ENCODE data around the gene NEURL2. TPM values are rescaled to one million over a fixed set of nuclear protein-coding genes. Genes with fewer than 3 reads are reported as not detected.
A peak's percentile ranks its signal among the peaks of the same experiment; 100 is the strongest.

The NEURL2 gene
- total RNA-seq, 4 donors from 2014 or later: 0.29 to 11.5 (median 4.7) TPM

- H3K4me3 ChIP-seq: peak overlapping the region; percentile 76 to 92
- H3K9me3 ChIP-seq: no peaks in the 10 kb centered on the region
- peaks cover 3 to 7% of the 10 kb centered on the region in 2 donors for H3K4me1 ChIP-seq
- intact Hi-C loops (cut with DNase I; ENCODE audit: low total_unique reads): no loop called here
- H3K27ac ChIP-seq: peak overlapping the region; percentile 87 to 92
- no peaks in the 10 kb centered on the region for H3K36me3 ChIP-seq
- DNase-seq: no peak
- no peaks in the 10 kb centered on the region for H3K27me3 ChIP-seq
- TF ChIP-seq, protein P1, sequence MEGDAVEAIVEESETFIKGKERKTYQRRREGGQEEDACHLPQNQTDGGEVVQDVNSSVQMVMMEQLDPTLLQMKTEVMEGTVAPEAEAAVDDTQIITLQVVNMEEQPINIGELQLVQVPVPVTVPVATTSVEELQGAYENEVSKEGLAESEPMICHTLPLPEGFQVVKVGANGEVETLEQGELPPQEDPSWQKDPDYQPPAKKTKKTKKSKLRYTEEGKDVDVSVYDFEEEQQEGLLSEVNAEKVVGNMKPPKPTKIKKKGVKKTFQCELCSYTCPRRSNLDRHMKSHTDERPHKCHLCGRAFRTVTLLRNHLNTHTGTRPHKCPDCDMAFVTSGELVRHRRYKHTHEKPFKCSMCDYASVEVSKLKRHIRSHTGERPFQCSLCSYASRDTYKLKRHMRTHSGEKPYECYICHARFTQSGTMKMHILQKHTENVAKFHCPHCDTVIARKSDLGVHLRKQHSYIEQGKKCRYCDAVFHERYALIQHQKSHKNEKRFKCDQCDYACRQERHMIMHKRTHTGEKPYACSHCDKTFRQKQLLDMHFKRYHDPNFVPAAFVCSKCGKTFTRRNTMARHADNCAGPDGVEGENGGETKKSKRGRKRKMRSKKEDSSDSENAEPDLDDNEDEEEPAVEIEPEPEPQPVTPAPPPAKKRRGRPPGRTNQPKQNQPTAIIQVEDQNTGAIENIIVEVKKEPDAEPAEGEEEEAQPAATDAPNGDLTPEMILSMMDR (IDR thresholded peaks at IDR 0.05): no peak
- no peak for TF ChIP-seq POLR2A (IDR thresholded peaks at IDR 0.05)
Observed at GRCh38 chr20:45892049-45892825, 1.2 kb upstream of the NEURL2 start.

- intact Hi-C loops (cut with DNase I; ENCODE audit: low total_unique reads): no loop called here
- Histone ChIP-seq H3K27me3 (no peaks in the 10 kb centered on the region), H3K27ac (peak overlapping the region; percentile 87 to 92), H3K4me1 (peaks cover 3 to 7% of the 10 kb centered on the region in 2 donors), H3K9me3 (no peaks in the 10 kb centered on the region), H3K36me3 (no peaks in the 10 kb centered on the region), H3K4me3 (peak overlapping the region; percentile 76 to 92)
- TF ChIP-seq POLR2A (IDR thresholded peaks at IDR 0.05): no peak
- TF ChIP-seq, protein P1 (IDR thresholded peaks at IDR 0.05): peak; percentile 68 to 76 (median 72)
- peak; percentile 84 to 85 for DNase-seq
Observed at GRCh38 chr20:45890077-45890984, 677 bp downstream of the NEURL2 start.

DNA sequence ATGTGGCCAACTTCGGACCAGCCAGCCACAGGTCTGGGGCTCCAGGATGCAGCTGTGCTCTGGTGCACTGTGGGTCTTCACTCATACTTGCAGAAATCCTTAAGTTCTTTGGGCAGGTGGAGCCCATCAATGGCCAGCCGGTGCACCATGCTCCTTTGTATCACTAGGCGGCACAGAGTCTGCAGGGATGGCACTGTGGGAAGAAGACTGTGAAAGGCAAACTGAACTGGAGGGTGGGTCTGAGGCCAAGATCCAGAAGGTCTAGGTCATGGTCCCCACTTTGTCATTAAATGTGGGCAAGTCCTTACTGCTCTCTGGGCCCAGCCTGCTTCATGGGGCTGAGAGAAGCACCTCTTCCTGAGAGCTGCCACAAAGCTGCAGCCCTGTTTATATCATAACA lies 2.3 kb downstream of the NEURL2 start:
- no peak for DNase-seq
- Histone ChIP-seq H3K36me3 (no peaks in the 10 kb centered on the region), H3K27me3 (no peaks in the 10 kb centered on the region), H3K4me1 (peaks cover 3 to 7% of the 10 kb centered on the region in 2 donors), H3K4me3 (no peak overlapping the region), H3K9me3 (no peaks in the 10 kb centered on the region), H3K27ac (no peak overlapping the region)
- intact Hi-C loops (cut with DNase I; ENCODE audit: low total_unique reads): no loop called here
- TF ChIP-seq POLR2A (IDR thresholded peaks at IDR 0.05): no peak
- TF ChIP-seq, protein P1 (IDR thresholded peaks at IDR 0.05): no peak

DNA sequence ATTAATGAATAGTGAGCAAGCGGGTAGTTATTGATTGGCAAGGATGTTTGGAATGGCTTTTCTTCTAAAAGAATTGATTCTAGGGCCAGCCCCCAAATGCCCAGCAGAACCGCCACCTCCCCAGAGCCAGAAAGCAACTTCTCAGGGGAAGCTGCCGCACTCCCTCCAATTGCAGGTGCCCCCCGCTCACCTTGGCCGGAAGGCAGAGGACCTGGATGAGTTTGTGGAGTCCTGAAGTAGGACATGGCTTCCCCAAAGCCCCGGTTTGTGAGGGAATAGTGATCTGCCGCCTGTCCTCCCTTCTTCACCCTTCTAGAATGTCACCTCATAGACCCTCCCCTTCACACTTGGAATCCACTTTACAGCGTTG lies 3.7 kb downstream of the NEURL2 start, which contains the start of gene SPATA25:
Gene SPATA25 (minus strand): TSS at position 277 of the 370 bp plus-strand sequence. CDS start 32 bp downstream, at position 245.
- no peaks in the 10 kb centered on the region for H3K9me3 ChIP-seq
- H3K4me1 ChIP-seq: peaks cover 3 to 7% of the 10 kb centered on the region in 2 donors
- intact Hi-C loops (cut with DNase I; ENCODE audit: low total_unique reads): no loop called here
- H3K36me3 ChIP-seq: no peaks in the 10 kb centered on the region
- TF ChIP-seq, protein P1 (IDR thresholded peaks at IDR 0.05): no peak
- TF ChIP-seq POLR2A (IDR thresholded peaks at IDR 0.05): no peak
- H3K4me3 ChIP-seq: no peak within 1 kb of the TSS
- no peak within 1 kb of the TSS for H3K27ac ChIP-seq
- no peaks in the 10 kb centered on the region for H3K27me3 ChIP-seq
- DNase-seq: no peak

All from uterus (tissue), 4 donors.